PFSK-1 (cell line): ENCODE data around the gene ZNF263.

Experiments used
- POLR2AphosphoS5 ChIP-seq: IDR thresholded peaks from 2 replicates; pipeline ENCODE4 v1.6.1; 2012; ENCODE audit warnings: low read depth, mild to moderate bottlenecking, control low read depth, low read length, moderate library complexity
- REST ChIP-seq, 2 experiments: IDR thresholded peaks; 2 replicates each; pipeline versions ENCODE4 v1.6.1 to v1.8.0; 2011 to 2012; ENCODE audit warnings: low read depth in 2 of 2, low read length in 2 of 2, control low read depth in 1 of 2, inconsistent platforms in 1 of 2, mild to moderate bottlenecking in 1 of 2, moderate library complexity in 1 of 2; ENCODE audit not compliant: insufficient read depth in 1 of 2
- SIN3A ChIP-seq: IDR thresholded peaks from 2 replicates; pipeline ENCODE4 v1.6.1; 2012; ENCODE audit warnings: mild to moderate bottlenecking, low read length, moderate library complexity, borderline replicate concordance; ENCODE audit not compliant: insufficient read depth

- TF ChIP-seq POLR2AphosphoS5 (no peak), REST (IDR thresholded peaks at IDR 0.05; ENCODE audit: insufficient read depth in 1 of 2, low read depth in 2 of 2, low read length in 2 of 2) (no peak), SIN3A (no peak)
Measured at GRCh38 chr16:3254309-3254708, 29.0 kb upstream of the ZNF263 start.
